Stimulated activated CD8-positive, alpha-beta memory T cell treated with anti-CD3 and anti-CD28 coated beads, Interleukin-7, amount 100 ng/mL, for 24 hours (primary cell): ENCODE measurements around the gene SLC35F3.

ENCODE experiments used
- DNase-seq: peaks from one replicate; pipeline ENCODE4 v3.0.0-alpha.2; 2020; ENCODE audit warnings: low read depth

SLC35F3 gene

DNA sequence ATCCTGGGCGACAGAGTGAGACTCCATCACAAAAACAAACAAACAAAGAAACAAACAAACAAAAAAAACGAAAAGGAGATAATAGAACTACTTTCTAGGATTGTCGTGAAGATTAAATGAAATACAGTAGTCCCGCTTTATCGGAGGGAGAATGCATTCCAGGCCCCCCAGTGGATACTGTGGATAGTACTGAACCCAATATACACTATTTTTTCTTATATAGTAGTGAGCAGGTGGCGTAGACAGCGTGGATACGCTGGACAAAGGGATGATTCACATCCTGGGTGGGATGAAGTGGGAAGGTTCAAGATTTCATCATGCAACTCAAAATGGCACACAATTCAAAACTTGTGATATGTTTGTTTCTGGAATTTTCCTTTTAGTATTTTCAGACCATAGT is 8.0 kb downstream of the SLC35F3 start:
- DNase-seq: no peak

GRCh38 chr1:233912909-233913308 is 8.4 kb downstream of the SLC35F3 start:
- no peak for DNase-seq

DNA sequence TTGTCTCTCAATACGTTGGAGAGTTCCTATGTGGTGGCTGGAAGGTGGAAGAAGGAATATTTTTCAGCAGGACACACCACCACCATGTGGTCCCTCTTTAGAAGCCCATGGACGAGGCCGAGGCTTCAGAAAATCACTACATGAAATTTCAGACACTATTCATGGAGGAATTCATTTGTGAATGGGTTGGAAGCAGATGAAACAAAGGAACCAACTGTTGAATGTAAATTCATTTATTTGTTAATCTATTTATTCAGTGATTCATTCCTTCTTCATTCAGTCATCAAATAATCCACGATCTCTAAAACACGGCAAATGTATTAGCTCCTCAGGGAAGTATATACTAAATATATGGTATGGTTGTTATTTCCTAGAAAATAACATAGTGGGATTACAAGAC is 12.2 kb downstream of the SLC35F3 start:
- no peak for DNase-seq

DNA sequence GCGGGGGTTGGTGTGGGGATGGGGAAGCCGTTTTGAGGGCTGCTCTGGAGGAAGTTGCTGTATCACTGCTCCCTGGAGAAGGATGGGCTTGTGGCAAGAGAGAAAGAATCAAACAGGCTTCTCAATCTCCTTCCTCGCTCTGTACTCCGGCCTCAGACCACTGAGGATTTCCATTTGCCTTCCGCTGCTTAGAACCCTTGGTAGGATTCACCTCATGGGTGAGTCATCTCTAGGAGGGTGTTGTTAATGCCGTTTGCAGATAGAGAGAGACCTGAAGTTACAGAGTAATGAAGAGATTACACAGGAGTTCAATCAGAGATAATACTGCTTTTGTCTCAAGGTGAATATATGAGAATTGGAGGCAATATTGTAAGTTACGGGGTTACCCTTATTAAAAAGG is 15.3 kb downstream of the SLC35F3 start:
- no peak for DNase-seq

GRCh38 chr1:233928123-233928522 is 23.6 kb downstream of the SLC35F3 start:
- no peak for DNase-seq

GRCh38 chr1:233933339-233933738 is 28.9 kb downstream of the SLC35F3 start:
- no peak for DNase-seq

DNA sequence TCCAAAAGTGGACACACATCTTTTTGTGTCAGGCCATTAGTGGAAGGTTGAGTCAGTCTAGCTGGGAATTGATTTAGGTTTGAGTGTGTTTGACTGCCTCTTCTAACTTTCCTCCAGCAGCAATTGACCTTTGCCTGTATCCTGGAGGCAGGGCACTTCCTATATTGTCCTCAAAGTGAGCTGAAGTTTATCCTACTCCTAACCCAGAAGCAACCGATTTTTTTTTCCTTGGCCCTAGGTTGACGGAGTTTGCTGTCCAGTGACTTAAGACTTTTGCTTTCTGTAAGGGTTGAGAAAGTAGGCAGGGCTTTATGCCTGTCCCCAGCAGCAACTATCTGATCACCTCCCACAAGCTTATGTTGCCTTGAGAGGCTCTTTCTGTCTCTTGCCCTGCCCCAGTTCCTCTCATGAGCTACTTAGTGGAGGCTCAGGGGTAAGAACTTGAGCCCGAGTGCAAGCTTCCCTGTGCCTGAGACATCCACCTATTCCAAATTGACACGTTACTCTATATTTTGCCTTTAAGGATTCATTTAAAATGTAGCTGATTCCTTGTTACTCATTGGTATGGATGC is 30.9 kb downstream of the SLC35F3 start:
- DNase-seq: no peak

GRCh38 chr1:233936422-233936821 is 31.9 kb downstream of the SLC35F3 start:
- DNase-seq: no peak

DNA sequence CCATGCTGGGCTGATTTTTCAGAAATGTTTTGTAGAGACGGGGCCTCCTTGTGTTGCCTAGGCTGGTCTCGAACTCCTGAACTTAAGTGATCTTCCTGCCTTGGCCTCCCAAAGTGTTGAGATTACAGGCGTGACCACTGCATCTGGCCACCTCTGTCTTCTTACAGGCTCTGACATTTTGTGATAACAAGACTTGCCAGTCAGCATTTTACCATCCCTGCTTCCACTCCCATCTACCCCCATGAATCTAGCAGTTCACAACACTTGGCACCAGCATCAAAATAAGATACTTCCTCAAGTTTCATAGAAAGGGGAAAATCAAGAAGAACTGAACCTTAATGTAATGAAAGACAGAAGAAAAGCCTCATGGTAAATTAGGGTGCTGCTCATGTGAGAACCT is 32.4 kb downstream of the SLC35F3 start:
- DNase-seq: no peak

DNA sequence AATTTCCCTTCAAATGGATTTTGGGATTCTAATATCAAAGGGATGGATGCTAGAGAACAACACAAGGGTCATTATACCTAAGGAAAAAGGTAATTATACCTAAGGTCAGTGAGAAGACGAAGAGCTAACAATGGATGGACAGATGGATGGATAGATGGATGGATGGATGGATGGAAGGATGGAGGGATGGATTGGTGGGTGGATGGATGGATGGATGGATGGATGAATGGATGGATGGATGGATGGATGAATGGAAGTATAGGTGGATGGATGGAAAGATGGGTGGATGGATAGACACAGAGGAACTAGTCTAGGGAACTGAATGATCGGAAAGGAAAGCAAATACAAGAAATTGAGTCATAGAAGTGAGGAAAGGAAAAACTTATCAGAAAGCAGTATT is 34.0 kb downstream of the SLC35F3 start:
- no peak for DNase-seq

- no peak for DNase-seq
Measured at GRCh38 chr1:233939451-233939850, 35.0 kb downstream of the SLC35F3 start.

DNA sequence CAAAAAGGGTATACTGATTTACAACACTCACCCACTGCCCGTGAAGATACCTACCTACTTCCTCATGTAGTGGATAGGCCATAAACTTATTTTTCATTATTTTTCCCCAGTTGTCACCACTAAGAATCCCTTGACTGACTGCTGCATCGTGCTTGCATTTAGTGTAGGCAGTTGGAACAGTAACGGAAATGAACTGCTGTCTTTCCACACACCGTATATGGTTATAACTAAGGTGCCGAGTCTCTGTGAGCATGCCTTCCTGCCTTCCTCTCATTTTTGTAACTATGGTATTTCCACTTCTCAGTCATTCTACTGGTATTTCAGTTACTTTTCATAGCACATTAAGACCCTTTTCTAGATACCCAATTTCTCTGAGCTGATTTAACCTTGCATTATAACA is 36.4 kb downstream of the SLC35F3 start:
- no peak for DNase-seq

DNA sequence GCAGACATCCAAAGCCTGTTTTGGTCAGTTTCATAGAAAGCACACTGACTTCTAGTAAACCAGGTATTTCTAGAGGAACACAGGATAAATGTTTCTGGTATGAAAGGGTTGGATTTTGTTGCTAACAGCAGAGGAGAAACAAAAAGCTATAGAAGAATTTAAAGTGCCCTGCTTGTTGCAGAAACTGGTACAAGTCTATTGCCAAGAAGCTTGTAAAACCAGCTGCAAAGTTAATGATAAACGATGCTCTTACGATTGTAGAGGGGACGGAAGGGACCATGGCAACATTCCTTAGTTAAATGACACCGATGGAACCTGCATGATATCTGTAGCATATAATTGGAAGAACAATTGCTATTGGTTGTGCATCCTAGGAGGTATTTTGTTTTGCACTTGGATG is 40.1 kb downstream of the SLC35F3 start:
- DNase-seq: no peak

DNA sequence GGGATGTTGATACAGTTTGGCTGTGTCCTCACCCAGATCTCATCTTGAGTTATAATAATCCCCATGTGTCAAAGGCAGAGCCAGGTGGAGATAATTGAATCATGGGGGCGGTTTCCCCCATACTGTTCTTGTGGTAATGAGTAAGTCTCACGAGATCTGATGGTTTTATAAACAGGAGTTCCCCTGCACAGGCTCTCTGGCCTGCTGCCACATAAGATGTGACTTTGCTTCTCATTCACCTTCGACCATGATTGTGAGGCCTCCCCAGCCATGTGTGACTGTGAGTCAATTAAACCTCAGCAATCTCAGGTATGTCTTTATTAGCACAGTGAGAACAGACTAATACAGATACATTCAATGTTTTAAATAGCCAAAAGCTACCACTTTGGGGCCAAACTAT is 41.1 kb downstream of the SLC35F3 start:
- DNase-seq: no peak

- DNase-seq: no peak
Measured at GRCh38 chr1:233945979-233946378, 41.5 kb downstream of the SLC35F3 start.

DNA sequence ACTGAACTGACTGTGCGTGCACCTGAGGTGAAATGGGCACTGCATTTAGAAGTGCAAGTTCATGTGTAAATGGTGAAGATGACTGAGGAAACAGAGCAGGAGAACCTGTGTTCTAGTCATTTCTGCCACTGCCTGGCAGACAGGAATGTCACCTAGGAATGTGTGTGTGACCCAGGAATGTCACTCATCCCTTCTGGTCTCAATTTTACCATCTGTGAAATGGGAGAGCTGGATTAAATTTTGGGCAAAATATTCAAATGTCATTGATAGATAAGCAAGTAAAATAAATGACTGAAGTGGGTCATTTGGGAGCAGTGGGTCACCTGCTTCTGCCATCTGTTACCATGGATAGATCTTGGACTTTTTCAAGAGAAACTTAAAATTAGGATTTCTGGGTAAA is 42.2 kb downstream of the SLC35F3 start:
- DNase-seq: no peak

DNA sequence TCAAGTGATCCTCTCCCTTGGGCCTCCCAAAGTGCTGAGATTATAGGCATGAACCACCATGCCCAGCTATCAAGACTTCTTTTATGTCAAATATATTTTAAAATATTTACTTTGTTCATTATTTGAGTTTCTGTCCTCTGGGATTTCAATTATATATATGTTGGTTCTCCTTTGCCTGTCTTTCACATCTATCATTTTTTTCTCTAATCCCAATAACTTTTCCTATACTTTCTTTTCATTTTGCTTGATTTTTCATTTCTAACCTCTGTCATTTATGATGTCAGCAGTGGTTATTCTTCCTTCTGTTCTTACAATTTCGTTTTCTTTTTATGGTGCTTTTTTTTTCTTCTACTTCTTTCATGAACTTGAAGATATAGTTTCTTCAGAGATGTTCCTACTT is 47.3 kb downstream of the SLC35F3 start:
- no peak for DNase-seq

- no peak for DNase-seq
Measured at GRCh38 chr1:233957691-233958090, 53.2 kb downstream of the SLC35F3 start.

DNA sequence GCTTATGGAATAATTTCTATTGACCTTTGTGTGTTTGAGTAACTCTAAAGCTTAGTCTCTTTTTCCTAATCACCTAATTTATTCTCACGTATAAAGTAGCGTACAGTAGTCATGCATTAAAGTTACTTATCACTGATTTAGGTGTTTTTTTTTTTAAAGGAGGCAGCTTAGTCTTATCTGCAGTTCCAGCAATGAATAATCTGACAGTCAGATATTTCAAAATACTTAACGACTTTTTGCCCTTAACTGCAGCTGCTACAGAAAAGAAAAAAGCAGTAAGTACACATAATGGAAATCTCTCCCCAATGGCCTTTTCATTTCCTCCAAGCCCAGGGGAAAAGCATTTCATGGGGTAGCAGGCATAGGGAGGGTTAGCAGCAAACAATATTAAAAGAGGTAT is 54.6 kb downstream of the SLC35F3 start:
- DNase-seq: no peak

- DNase-seq: no peak
Measured at GRCh38 chr1:233959971-233960370, 55.5 kb downstream of the SLC35F3 start.

- DNase-seq: no peak
Measured at GRCh38 chr1:233960386-233960785, 55.9 kb downstream of the SLC35F3 start.

- no peak for DNase-seq
Measured at GRCh38 chr1:233962878-233963277, 58.4 kb downstream of the SLC35F3 start.

- DNase-seq: no peak
Measured at GRCh38 chr1:233965856-233966255, 61.4 kb downstream of the SLC35F3 start.

DNA sequence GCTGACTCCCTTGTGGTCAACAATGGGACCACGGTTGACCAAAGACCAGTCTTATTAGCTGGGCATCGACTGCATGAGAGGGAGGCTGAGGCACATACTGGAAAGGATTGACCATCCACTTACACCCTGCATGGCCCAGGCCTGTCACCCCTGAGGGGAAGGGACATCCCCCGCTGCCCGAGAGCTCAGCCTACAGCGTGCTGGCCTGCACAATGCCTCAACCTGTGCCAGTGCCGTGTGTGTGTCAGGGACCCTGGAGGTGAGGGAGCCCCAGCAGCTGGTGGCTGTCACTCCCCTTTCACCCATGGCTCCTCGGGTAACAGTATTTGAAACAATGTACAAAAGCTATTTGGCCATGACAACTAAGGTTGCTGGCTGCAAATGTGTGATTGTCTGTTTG is 67.3 kb downstream of the SLC35F3 start:
- no peak for DNase-seq

- no peak for DNase-seq
Measured at GRCh38 chr1:233972563-233972950, 68.1 kb downstream of the SLC35F3 start.
